ENCODE data around the gene ATP13A4. TPM values are rescaled to one million over a fixed set of nuclear protein-coding genes. Genes with fewer than 3 reads are reported as not detected.

Gene ATP13A4
- total RNA-seq, 1 donor from 2014 or later = 0.27 TPM

DNA sequence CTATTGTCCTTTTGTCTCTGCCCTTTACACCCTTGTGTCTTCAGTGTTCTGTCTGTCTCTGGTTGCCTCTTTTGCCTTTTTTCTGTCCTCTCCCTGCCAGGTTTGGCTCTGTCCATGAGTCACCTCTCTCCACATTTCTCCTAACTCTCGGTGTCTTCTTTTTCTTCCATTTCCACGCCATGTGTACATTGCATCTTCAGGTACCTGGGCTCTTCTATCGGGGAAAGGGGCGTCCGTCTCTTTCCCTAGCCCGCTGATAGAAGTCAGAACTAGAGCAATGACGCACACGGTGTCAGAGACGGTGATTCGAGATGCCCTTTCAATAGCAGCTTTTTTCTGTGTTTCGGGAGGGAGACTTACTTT is 39.0 kb upstream of the ATP13A4 start:
- DNase-seq (ENCODE audit: extremely low spot score, unreplicated experiment) = no peak

DNA sequence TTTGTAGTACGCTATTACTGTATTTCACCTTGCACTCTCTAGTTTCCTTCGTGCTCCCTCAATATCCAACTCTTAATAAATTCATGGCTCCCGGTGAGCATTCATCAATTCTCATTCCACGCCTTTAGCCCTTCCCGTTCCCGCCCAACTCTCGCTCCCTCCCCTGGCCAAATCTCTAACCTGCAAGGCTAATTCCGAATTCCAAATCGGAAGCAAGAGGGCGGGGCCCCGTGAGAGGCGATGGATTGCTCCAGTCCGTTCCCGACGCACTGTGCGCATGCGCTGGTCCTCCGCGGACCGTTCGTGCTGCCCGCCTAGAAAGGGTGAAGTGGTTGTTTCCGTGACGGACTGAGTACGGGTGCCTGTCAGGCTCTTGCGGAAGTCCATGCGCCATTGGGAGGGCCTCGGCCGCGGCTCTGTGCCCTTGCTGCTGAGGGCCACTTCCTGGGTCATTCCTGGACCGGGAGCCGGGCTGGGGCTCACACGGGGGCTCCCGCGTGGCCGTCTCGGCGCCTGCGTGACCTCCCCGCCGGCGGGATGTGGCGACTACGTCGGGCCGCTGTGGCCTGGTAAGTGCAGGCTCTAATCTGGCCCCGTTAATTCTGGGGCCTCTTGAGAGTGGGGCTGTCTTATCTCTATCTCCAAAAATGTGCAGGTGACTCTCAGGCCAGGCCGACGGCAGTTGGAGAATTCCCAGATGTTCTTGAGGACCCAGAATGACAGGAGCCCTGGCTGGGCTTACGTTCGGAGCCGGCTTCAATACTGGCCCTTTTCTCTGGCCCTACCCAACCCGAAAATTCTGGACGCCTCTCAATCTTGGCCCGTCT is 38.4 kb upstream of the ATP13A4 start, which contains the start of gene OPA1:
Gene OPA1 (plus strand): TSS at position 368 of the 827 bp plus-strand sequence. CDS start 170 bp downstream, at position 538.
- DNase-seq (ENCODE audit: extremely low spot score, unreplicated experiment) = peak; percentile 99
- H3K9me3 Mint-ChIP-seq (ENCODE audit: unreplicated experiment) = no peaks in the 10 kb centered on the region
- peak within 1 kb of the TSS; percentile 96 for H3K27ac Mint-ChIP-seq (ENCODE audit: unreplicated experiment)
- TF ChIP-seq, protein P1, sequence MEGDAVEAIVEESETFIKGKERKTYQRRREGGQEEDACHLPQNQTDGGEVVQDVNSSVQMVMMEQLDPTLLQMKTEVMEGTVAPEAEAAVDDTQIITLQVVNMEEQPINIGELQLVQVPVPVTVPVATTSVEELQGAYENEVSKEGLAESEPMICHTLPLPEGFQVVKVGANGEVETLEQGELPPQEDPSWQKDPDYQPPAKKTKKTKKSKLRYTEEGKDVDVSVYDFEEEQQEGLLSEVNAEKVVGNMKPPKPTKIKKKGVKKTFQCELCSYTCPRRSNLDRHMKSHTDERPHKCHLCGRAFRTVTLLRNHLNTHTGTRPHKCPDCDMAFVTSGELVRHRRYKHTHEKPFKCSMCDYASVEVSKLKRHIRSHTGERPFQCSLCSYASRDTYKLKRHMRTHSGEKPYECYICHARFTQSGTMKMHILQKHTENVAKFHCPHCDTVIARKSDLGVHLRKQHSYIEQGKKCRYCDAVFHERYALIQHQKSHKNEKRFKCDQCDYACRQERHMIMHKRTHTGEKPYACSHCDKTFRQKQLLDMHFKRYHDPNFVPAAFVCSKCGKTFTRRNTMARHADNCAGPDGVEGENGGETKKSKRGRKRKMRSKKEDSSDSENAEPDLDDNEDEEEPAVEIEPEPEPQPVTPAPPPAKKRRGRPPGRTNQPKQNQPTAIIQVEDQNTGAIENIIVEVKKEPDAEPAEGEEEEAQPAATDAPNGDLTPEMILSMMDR (IDR thresholded peaks at IDR 0.05) = peak; percentile 44
- peaks cover 36% of the 10 kb centered on the region for H3K4me1 Mint-ChIP-seq (ENCODE audit: unreplicated experiment)
- no peaks in the 10 kb centered on the region for H3K27me3 Mint-ChIP-seq (ENCODE audit: unreplicated experiment)
- H3K4me3 Mint-ChIP-seq (ENCODE audit: unreplicated experiment) = peak within 1 kb of the TSS; percentile 94
- H3K36me3 Mint-ChIP-seq (ENCODE audit: unreplicated experiment) = peaks cover 6% of the 10 kb centered on the region

More for the DNA sequence above, 39.0 kb upstream of the ATP13A4 start:
- Mint-ChIP-seq H3K4me1 (ENCODE audit: unreplicated experiment) (peaks cover 36% of the 10 kb centered on the region), H3K36me3 (ENCODE audit: unreplicated experiment) (peaks cover 8% of the 10 kb centered on the region), H3K27ac (ENCODE audit: unreplicated experiment) (peak overlapping the region; percentile 96), H3K4me3 (ENCODE audit: unreplicated experiment) (peak overlapping the region; percentile 94), H3K9me3 (ENCODE audit: unreplicated experiment) (no peaks in the 10 kb centered on the region), H3K27me3 (ENCODE audit: unreplicated experiment) (no peaks in the 10 kb centered on the region)
- TF ChIP-seq, protein P1 (IDR thresholded peaks at IDR 0.05) = no peak

DNA sequence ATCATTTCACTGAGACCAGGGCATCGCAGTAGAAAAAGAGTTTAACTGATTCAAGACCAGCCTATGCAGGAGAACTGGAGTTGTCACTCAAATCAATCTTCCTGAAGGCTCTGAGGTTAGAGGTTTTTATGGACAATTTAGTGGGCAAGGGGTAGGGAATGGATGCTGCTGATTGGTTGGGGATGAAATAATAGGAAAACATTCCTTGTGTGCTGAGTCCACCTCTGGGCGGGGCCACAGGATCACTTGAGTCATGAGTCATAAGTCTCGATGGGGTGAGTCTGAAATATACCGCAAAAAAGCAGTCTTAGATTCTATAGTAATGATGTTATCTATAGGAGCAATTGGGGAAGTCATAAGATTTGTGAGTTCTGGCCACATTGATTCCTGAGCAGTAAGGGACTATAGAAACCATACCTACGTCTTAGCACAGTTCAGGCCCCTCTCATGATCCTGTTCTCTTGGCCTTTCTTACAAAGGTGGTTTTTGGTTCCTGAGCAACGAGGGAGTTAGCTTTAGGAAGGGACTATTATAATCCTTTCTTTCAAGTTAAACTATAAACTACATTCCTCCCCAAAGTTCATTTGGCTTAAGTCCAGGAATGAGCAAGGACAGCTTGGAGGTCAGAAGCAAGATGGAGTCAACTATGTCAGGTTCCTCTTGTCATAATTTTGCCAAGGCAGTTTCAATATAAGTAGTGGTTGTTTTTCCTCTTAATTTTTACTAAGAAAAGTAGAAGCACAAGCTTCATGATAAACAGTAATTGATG is 35.6 kb upstream of the ATP13A4 start:
- H3K27ac Mint-ChIP-seq (ENCODE audit: unreplicated experiment) = no peak overlapping the region

DNA sequence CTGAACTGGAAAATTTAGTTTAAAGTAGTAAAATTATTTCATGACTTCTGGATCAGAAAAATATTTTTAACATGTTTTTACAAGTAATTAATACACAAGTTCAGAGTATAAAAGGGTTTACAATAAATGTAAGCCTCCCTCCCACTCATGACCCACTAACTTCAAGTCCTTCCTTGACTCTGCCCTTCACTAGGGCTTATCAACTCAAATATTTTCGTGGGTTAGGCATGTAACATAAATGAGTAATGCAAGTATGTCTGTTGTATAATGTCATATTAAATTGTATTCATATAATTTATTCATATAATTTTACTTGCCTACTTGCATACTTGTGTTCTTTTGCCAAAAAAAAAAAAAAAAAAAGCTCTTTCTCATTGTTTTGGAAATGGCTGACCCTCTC is 34.9 kb upstream of the ATP13A4 start:
- no peaks in the 10 kb centered on the region for H3K27me3 Mint-ChIP-seq (ENCODE audit: unreplicated experiment)
- no peak overlapping the region for H3K27ac Mint-ChIP-seq (ENCODE audit: unreplicated experiment)
- TF ChIP-seq, protein P1 (IDR thresholded peaks at IDR 0.05) = no peak
- no peaks in the 10 kb centered on the region for H3K36me3 Mint-ChIP-seq (ENCODE audit: unreplicated experiment)
- H3K4me1 Mint-ChIP-seq (ENCODE audit: unreplicated experiment) = peaks cover 21% of the 10 kb centered on the region
- no peak overlapping the region for H3K4me3 Mint-ChIP-seq (ENCODE audit: unreplicated experiment)
- no peak for DNase-seq (ENCODE audit: extremely low spot score, unreplicated experiment)
- H3K9me3 Mint-ChIP-seq (ENCODE audit: unreplicated experiment) = no peaks in the 10 kb centered on the region

More for the DNA sequence above, 35.6 kb upstream of the ATP13A4 start:
- no peaks in the 10 kb centered on the region for H3K27me3 Mint-ChIP-seq (ENCODE audit: unreplicated experiment)
- H3K36me3 Mint-ChIP-seq (ENCODE audit: unreplicated experiment) = no peaks in the 10 kb centered on the region
- no peak for DNase-seq (ENCODE audit: extremely low spot score, unreplicated experiment)
- H3K9me3 Mint-ChIP-seq (ENCODE audit: unreplicated experiment) = no peaks in the 10 kb centered on the region
- H3K4me3 Mint-ChIP-seq (ENCODE audit: unreplicated experiment) = no peak overlapping the region
- H3K4me1 Mint-ChIP-seq (ENCODE audit: unreplicated experiment) = peaks cover 27% of the 10 kb centered on the region
- TF ChIP-seq, protein P1 (IDR thresholded peaks at IDR 0.05) = no peak

DNA sequence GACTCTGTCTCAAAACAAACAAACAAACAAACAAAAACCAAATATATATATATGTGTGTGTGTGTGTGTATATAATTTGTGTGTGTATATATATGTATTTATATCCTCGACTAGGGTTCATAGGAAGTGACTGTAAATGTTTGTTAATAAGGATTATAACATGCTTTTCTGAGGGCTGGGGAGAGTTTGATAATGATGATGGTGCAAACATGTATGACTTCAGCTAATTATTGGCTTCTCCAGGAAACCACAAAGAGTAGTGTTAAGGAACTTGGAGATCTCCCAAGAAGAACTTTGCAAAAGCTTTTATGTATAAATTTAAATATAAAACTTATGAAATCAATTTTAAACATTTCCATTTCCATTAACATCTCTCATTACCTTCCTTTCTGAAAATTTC is 34.4 kb upstream of the ATP13A4 start:
- Mint-ChIP-seq H3K36me3 (ENCODE audit: unreplicated experiment) (no peaks in the 10 kb centered on the region), H3K27me3 (ENCODE audit: unreplicated experiment) (peaks cover under 1% of the 10 kb centered on the region), H3K9me3 (ENCODE audit: unreplicated experiment) (no peaks in the 10 kb centered on the region), H3K4me1 (ENCODE audit: unreplicated experiment) (peaks cover 16% of the 10 kb centered on the region), H3K4me3 (ENCODE audit: unreplicated experiment) (no peak overlapping the region), H3K27ac (ENCODE audit: unreplicated experiment) (no peak overlapping the region)
- DNase-seq (ENCODE audit: extremely low spot score, unreplicated experiment) = no peak
- TF ChIP-seq, protein P1 (IDR thresholded peaks at IDR 0.05) = no peak

All from osteocyte (in vitro differentiated cells).